Endothelial cell of umbilical vein (primary cell): ENCODE results near the gene ODAPH. TPM values are rescaled to one million over a fixed set of nuclear protein-coding genes. Genes with fewer than 3 reads are reported as not detected.

Experiments
- BruUV-seq: library from RNA; stranded (reverse); fragments of 400-500 nt; replicated peaks from 2 replicates; lab custom pipeline; 2021; lab: Mats Ljungman, UMichigan
- CTCF ChIA-PET: fragments of 300-600, 350-600 bp; sonication (Branson Sonifier 250); formaldehyde crosslinking; loops from one replicate; lab custom pipeline; 2021; ENCODE audit warnings: antibody characterized with exemption, inconsistent platforms; lab: Charles Lee
- POLR2A ChIA-PET: fragments of 300-600, 350-600 bp; sonication (Branson Sonifier 250); formaldehyde crosslinking; loops from one replicate; lab custom pipeline; 2021; ENCODE audit warnings: antibody characterized with exemption, inconsistent platforms; lab: Charles Lee
- DNase-seq: peaks from one replicate; pipeline ENCODE4 v3.0.0-alpha.2; 2011; ENCODE audit warnings: low read depth, low spot score
- FAIRE-seq: peaks from 2 replicates; lab custom pipeline; 2011; peaks lifted over from hg19 to GRCh38; lab: Jason Lieb, UNC
- H2AFZ ChIP-seq: 2 replicates; pipeline ENCODE4 v1.6.0; 2012; ENCODE audit warnings: low read depth, low read length, control low read depth, inconsistent platforms
- H3K27ac ChIP-seq: 2 replicates; pipeline ENCODE4 v1.5.1; 2011; ENCODE audit warnings: low read depth, mild to moderate bottlenecking, control low read depth, low read length, moderate library complexity; ENCODE audit not compliant: insufficient read depth
- H3K27me3 ChIP-seq, 2 experiments: 2 replicates each; pipeline versions ENCODE4 v1.6.0 to v1.6.1; 2011; ENCODE audit warnings: low read length in 2 of 2, mixed read lengths in 1 of 2; ENCODE audit not compliant: control insufficient read depth in 2 of 2, insufficient read depth in 2 of 2
- H3K36me3 ChIP-seq, 2 experiments: 2 replicates in 1 of 2; 3 replicates in 1 of 2; pipeline ENCODE4 v1.5.1; 2011; ENCODE audit warnings: low read length in 2 of 2, mild to moderate bottlenecking in 1 of 2, moderate library complexity in 1 of 2; ENCODE audit not compliant: control insufficient read depth in 2 of 2, insufficient read depth in 2 of 2; ENCODE audit errors: extremely low read depth in 1 of 2
- H3K4me1 ChIP-seq: 3 replicates; pipeline ENCODE4 v1.5.1; 2011; ENCODE audit warnings: mild to moderate bottlenecking, low read length; ENCODE audit not compliant: control insufficient read depth, insufficient read depth; ENCODE audit errors: extremely low read depth
- H3K4me2 ChIP-seq: 2 replicates; pipeline ENCODE4 v1.6.1; 2011; ENCODE audit warnings: low read length, control low read depth, mixed read lengths; ENCODE audit not compliant: insufficient read depth
- H3K4me3 ChIP-seq, 3 experiments: fragments of 200-600 bp in 1 of 3; sonication (generic), shearing (Covaris generic) in 1 of 3; replicated peaks in 1 of 3; 2 replicates each; pipeline ENCODE4 v1.5.1; 2011 to 2016; ENCODE audit warnings: control low read depth in 3 of 3, low read length in 3 of 3, mild to moderate bottlenecking in 2 of 3, inconsistent platforms in 1 of 3, low read depth in 1 of 3, moderate library complexity in 1 of 3; ENCODE audit not compliant: insufficient read depth in 1 of 3
- H3K79me2 ChIP-seq: 2 replicates; pipeline ENCODE4 v1.6.0; 2012; ENCODE audit warnings: low read length, inconsistent platforms; ENCODE audit not compliant: control insufficient read depth, insufficient read depth
- H3K9ac ChIP-seq: replicated peaks from 2 replicates; pipeline ENCODE3; 2011; ENCODE audit warnings: low read length, control low read depth; ENCODE audit not compliant: insufficient read depth; ENCODE audit errors: extremely low read depth
- H3K9me1 ChIP-seq: replicated peaks from 3 replicates; pipeline ENCODE4 v1.6.0; 2011; ENCODE audit warnings: mild to moderate bottlenecking, low read length; ENCODE audit not compliant: control insufficient read depth, insufficient read depth; ENCODE audit errors: extremely low read depth
- H3K9me3 ChIP-seq: replicated peaks from 2 replicates; pipeline ENCODE4 v1.5.1; 2012; ENCODE audit warnings: low read length, inconsistent platforms; ENCODE audit not compliant: control insufficient read depth, insufficient read depth
- H4K20me1 ChIP-seq: replicated peaks from 2 replicates; pipeline ENCODE3; 2011; ENCODE audit warnings: mild to moderate bottlenecking, low read length; ENCODE audit not compliant: control insufficient read depth, insufficient read depth; ENCODE audit errors: extremely low read depth
- CTCF ChIP-seq, 2 donors: IDR thresholded peaks; 1 replicate in 1 of 2; 2 replicates in 1 of 2; pipeline ENCODE4 v1.5.1; 2011; ENCODE audit warnings: low read length in 2 of 2, mild to moderate bottlenecking in 2 of 2, moderate library complexity in 2 of 2, control low read depth in 1 of 2, inconsistent platforms in 1 of 2, low read depth in 1 of 2; ENCODE audit not compliant: insufficient read depth in 1 of 2; ENCODE audit errors: extremely low read depth in 1 of 2
- EZH2 ChIP-seq: IDR thresholded peaks from 2 replicates; pipeline ENCODE4 v1.6.1; 2012; ENCODE audit warnings: borderline replicate concordance, low read depth, mild to moderate bottlenecking, moderate library complexity, low read length, inconsistent platforms; ENCODE audit not compliant: severe bottlenecking
- FOS ChIP-seq: IDR thresholded peaks from 2 replicates; pipeline ENCODE4 v1.6.1; 2011; ENCODE audit warnings: mild to moderate bottlenecking, low read length, moderate library complexity, borderline replicate concordance; ENCODE audit not compliant: insufficient read depth
- GATA2 ChIP-seq: IDR thresholded peaks from 2 replicates; pipeline ENCODE4 v1.7.0; 2011; ENCODE audit warnings: low read depth, mild to moderate bottlenecking, moderate library complexity, mixed read lengths, low read length; ENCODE audit not compliant: insufficient read length, insufficient read depth
- JUN ChIP-seq: IDR thresholded peaks from 2 replicates; pipeline ENCODE4 v1.6.1; 2011; ENCODE audit warnings: borderline replicate concordance, low read depth; ENCODE audit not compliant: insufficient read length, insufficient read depth
- MAX ChIP-seq: IDR thresholded peaks from 2 replicates; pipeline ENCODE4 v1.6.1; 2011; ENCODE audit not compliant: insufficient read depth, insufficient read length
- MYC ChIP-seq: IDR thresholded peaks from one replicate; pipeline ENCODE4 v1.6.1; 2011; ENCODE audit warnings: mild to moderate bottlenecking, low read depth, low read length
- POLR2A ChIP-seq: IDR thresholded peaks from 2 replicates; pipeline ENCODE4 v1.6.1; 2012; ENCODE audit warnings: low read depth, mild to moderate bottlenecking, control low read depth, low read length
- POLR2AphosphoS5 ChIP-seq: IDR thresholded peaks from 2 replicates; pipeline ENCODE4 v1.6.1; 2012; ENCODE audit warnings: low read depth, mild to moderate bottlenecking, control low read depth, low read length, moderate library complexity; ENCODE audit not compliant: insufficient read depth
- dilution Hi-C: fragments of 300-500 bp; cut with MboI; formaldehyde crosslinking; loops from one replicate; pipeline ENCODE4 v1.15.0; 2019; ENCODE audit warnings: low sequenced_read_pairs; ENCODE audit not compliant: extremely low pct_ligation_motif_present
- intact Hi-C: fragments of 100-400 bp; cut with micrococcal nuclease; formaldehyde crosslinking; loops from one replicate; pipeline ENCODE4 v1.10.0; 2022
- polyA plus RNA-seq, 4 experiments: library from polyadenylated mRNA; depleted of rRNA in 3 of 4; stranded (reverse) in 3 of 4; unstranded in 1 of 4; fragments of >200 nt; gene quantifications; 2 replicates each; pipeline versions ENCODE4 v1.2.1 to v1.2.3, GENCODE V29; 2011 to 2012; ENCODE audit warnings: missing spikeins in 1 of 4
- total RNA-seq: library from RNA; stranded (reverse); gene quantifications from 2 replicates; pipeline ENCODE4 v1.2.3, GENCODE V29; 2021

ODAPH gene
- total and polyA plus RNA-seq, 2 donors (not counting 3 experiments of a cell fraction or from before 2014, with no cell fraction given): not detected

GRCh38 chr4:75527482-75527881 lies 28.4 kb upstream of the ODAPH start:
- dilution Hi-C loops: no loop called here
- no peak for DNase-seq
- H3K36me3 ChIP-seq: peaks cover 0 to 4% of the 10 kb centered on the region in 2 experiments

More at GRCh38 chr4:75527482-75527881, 28.4 kb upstream of the ODAPH start:
- no peak overlapping the region for H3K4me2 ChIP-seq
- H3K4me1 ChIP-seq: no peaks in the 10 kb centered on the region
- ChIA-PET POLR2A (no interaction called here), CTCF (interaction anchor here (1.1 kb wide), 1 partner anchor 12 kb away, joined by 3 read pairs; no protein-coding TSS in a partner anchor)
- H3K27me3 ChIP-seq: no peaks in the 10 kb centered on the region
- H4K20me1 ChIP-seq: no peaks in the 10 kb centered on the region
- H3K9me1 ChIP-seq: no peaks in the 10 kb centered on the region
- no peaks in the 10 kb centered on the region for H3K9me3 ChIP-seq
- no peaks in the 10 kb centered on the region for H3K79me2 ChIP-seq
- BruUV-seq: no TSS peak
- no peak overlapping the region for H3K9ac ChIP-seq
- no peak for TF ChIP-seq GATA2
- TF ChIP-seq POLR2AphosphoS5: no peak
- no peak for TF ChIP-seq MYC
- no peak for TF ChIP-seq MAX
- TF ChIP-seq JUN: no peak
- TF ChIP-seq POLR2A: no peak
- TF ChIP-seq CTCF (IDR thresholded peaks at IDR 0.05; ENCODE audit: extremely low read depth in 1 of 2, insufficient read depth in 1 of 2, low read depth in 1 of 2, low read length in 2 of 2): no peak
- no peak for TF ChIP-seq EZH2
- TF ChIP-seq FOS: no peak
- intact Hi-C loops: no loop called here
- no peak overlapping the region for H3K27ac ChIP-seq
- H2AFZ ChIP-seq: no peak overlapping the region
- FAIRE-seq: no peak
- no peak overlapping the region for H3K4me3 ChIP-seq
